Fibroblast of lung (primary cell): ENCODE data around the gene PAM.

Experiments
- CTCF ChIP-seq, 2 donors: IDR thresholded peaks in 1 of 2; conservative IDR thresholded peaks in 1 of 2; 1 replicate in 1 of 2; 2 replicates in 1 of 2; pipeline ENCODE4 v1.5.1; 2011 to 2012; ENCODE audit warnings: low read length in 2 of 2, control low read depth in 1 of 2, inconsistent platforms in 1 of 2, low read depth in 1 of 2, mild to moderate bottlenecking in 1 of 2
- EZH2 ChIP-seq: IDR thresholded peaks from 2 replicates; pipeline ENCODE4 v1.5.1; 2012; ENCODE audit warnings: low read length, control low read depth, mild to moderate bottlenecking; ENCODE audit errors: missing control alignments

- TF ChIP-seq CTCF (conservative IDR thresholded peaks at IDR 0.05 in 1 of 2, IDR thresholded peaks at IDR 0.05 in 1 of 2; ENCODE audit: low read depth in 1 of 2, low read length in 2 of 2) (no peak), EZH2 (no peak)
Observed at GRCh38 chr5:102853680-102854079, 98.6 kb downstream of the PAM start.
